Mucosa of descending colon (tissue), 3 donors: Measurements from ENCODE around the gene CCNA1. TPM values are rescaled to one million over a fixed set of nuclear protein-coding genes. Genes with fewer than 3 reads are reported as not detected.

Experiments
- ATAC-seq: fragments of 200-7000 bp; cut with Tn5 transposase; one replicate; pipeline ENCODE4 v1.9.1; 2020; ENCODE audit warnings: mild to moderate bottlenecking, moderate library complexity
- DNase-seq, 3 donors: peaks; one replicate each; pipeline ENCODE4 v3.0.0-alpha.2; 2020
- H3K36me3 ChIP-seq: fragments of 200-600 bp; one replicate; pipeline ENCODE4 v1.8.0; 2021; ENCODE audit warnings: low read depth, mild to moderate bottlenecking
- H3K4me1 ChIP-seq: fragments of 200-600 bp; one replicate; pipeline ENCODE4 v1.8.0; 2021; ENCODE audit warnings: low read depth, mild to moderate bottlenecking
- H3K4me3 ChIP-seq: fragments of 200-600 bp; one replicate; pipeline ENCODE4 v1.8.0; 2021; ENCODE audit warnings: mild to moderate bottlenecking
- H3K9me3 ChIP-seq: fragments of 200-600 bp; one replicate; pipeline ENCODE4 v1.8.0; 2021; ENCODE audit warnings: mild to moderate bottlenecking
- intact Hi-C, 2 donors: fragments of 100-400 bp; cut with DNase I in 1 of 2; cut with micrococcal nuclease in 1 of 2; formaldehyde crosslinking; loops; one replicate each; pipeline versions ENCODE4 v1.11.0 to v1.11.1; 2022; cut with DNase I, micrococcal nuclease
- total RNA-seq, 3 donors: library from RNA; stranded (reverse); fragmentation: NEBNext Ultra II Directional in 2 of 3; extraction: Animal tissue kit (Norgen Biotek cat#: 25700) in 2 of 3; gene quantifications; one replicate each; pipeline versions ENCODE4 v1.2.1 to v1.2.4, GENCODE V29; 2021 to 2023
- TF ChIP-seq, protein P1 (sequence below): fragments of 200-600 bp; IDR thresholded peaks from one replicate; pipeline ENCODE4 v1.8.0; 2022; ENCODE audit warnings: antibody characterized with exemption, mild to moderate bottlenecking
- donor health status: DM: no; HTN: no; CAD: no; lungs with moderate emphysema.
- donor health status: DM: no; HTN: no; CAD: no.
- donor health status: DM: no; HTN: yes; CAD: no.

Gene CCNA1
- total RNA-seq, 3 donors from 2014 or later, result 0.79 TPM; not detected in 2

DNA sequence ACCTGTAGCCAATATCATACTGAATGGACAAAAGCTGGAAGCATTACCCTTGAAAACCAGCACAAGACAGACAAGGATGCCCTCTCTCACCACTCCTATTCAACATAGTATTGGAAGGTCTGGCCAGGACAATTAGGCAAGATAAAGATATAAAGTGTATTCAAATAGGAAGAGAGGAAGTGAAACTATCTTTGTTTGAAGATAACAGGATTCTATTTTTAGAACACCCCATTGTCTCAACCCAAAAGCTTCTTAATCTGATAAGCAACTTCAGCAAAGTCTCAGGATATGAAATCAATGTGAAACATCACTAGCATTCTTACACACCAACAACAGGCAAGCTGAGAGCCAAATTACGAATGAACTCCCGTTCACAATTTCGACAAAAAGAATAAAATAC is 17.8 kb upstream of the CCNA1 start:
- DNase-seq (no peak), ATAC-seq (no peak)
- H3K9me3 ChIP-seq, result peaks cover 1% of the 10 kb centered on the region
- no peak overlapping the region for H3K4me3 ChIP-seq
- no peaks in the 10 kb centered on the region for H3K4me1 ChIP-seq
- no peaks in the 10 kb centered on the region for H3K36me3 ChIP-seq
- TF ChIP-seq, protein P1, sequence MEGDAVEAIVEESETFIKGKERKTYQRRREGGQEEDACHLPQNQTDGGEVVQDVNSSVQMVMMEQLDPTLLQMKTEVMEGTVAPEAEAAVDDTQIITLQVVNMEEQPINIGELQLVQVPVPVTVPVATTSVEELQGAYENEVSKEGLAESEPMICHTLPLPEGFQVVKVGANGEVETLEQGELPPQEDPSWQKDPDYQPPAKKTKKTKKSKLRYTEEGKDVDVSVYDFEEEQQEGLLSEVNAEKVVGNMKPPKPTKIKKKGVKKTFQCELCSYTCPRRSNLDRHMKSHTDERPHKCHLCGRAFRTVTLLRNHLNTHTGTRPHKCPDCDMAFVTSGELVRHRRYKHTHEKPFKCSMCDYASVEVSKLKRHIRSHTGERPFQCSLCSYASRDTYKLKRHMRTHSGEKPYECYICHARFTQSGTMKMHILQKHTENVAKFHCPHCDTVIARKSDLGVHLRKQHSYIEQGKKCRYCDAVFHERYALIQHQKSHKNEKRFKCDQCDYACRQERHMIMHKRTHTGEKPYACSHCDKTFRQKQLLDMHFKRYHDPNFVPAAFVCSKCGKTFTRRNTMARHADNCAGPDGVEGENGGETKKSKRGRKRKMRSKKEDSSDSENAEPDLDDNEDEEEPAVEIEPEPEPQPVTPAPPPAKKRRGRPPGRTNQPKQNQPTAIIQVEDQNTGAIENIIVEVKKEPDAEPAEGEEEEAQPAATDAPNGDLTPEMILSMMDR, result no peak
- intact Hi-C loops, result no loop called here

DNA sequence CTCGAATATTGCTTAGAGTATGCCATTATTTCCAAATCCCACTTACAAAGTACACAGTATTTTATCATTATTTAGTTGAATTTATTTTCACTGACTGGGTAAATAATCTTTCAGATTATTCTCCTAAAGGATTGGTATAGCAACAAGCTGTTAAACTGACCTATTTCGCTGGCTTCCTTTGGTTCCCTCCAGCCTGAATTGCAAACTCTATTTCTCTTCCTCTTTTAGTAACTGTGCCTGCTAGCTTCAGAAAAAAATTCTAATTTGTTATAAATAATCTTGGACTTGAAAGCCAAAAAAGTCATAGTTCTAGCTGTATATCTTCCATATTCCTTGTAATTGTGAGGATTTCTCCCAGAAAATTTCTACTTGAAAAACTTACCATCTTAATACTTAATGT is 15.0 kb upstream of the CCNA1 start:
- Histone ChIP-seq H3K4me1 (no peaks in the 10 kb centered on the region), H3K36me3 (no peaks in the 10 kb centered on the region), H3K4me3 (no peak overlapping the region), H3K9me3 (peaks cover 1% of the 10 kb centered on the region)
- TF ChIP-seq, protein P1, result no peak
- ATAC-seq, result no peak
- DNase-seq, result no peak
- intact Hi-C loops, result no loop called here

DNA sequence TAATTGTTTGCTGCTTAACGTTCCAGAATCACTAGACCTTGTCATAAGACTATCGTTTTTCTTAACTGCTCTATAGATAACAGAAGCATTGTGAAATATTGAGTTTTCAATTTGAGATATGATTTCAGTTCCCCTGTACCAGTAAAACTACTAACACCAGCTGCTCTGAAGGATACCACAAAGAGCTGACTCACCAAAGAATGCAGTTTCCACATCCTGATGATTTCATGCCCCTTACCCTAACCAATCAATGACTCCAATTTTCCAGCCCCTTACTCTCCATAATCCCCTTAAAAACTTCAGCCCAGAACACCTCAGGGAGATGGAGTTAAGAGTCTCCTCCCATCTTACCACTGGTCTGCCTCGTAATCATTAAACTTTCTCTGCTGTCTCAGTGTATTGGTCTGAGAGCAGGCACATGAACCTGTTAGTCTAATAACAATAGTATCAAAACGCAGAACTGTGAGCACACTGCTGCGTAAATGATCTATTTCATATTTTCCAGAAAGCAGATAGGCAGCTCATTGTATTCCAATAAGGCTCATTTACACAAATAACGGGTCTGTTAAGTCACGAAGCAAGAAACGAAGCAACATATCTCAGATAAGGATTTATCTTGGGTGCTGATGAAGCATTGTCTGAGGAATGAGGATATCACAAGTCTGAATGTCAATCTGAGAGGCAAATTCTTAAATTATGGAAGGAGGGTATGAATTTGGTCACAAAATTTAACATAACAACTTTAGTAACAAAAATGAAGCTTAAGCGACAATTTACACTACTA is 14.1 kb upstream of the CCNA1 start:
- DNase-seq, result no peak
- peaks cover 1% of the 10 kb centered on the region for H3K9me3 ChIP-seq
- H3K36me3 ChIP-seq, result no peaks in the 10 kb centered on the region
- no peak for ATAC-seq
- TF ChIP-seq, protein P1, result no peak
- H3K4me1 ChIP-seq, result no peaks in the 10 kb centered on the region
- intact Hi-C loops, result no loop called here
- H3K4me3 ChIP-seq, result no peak overlapping the region

DNA sequence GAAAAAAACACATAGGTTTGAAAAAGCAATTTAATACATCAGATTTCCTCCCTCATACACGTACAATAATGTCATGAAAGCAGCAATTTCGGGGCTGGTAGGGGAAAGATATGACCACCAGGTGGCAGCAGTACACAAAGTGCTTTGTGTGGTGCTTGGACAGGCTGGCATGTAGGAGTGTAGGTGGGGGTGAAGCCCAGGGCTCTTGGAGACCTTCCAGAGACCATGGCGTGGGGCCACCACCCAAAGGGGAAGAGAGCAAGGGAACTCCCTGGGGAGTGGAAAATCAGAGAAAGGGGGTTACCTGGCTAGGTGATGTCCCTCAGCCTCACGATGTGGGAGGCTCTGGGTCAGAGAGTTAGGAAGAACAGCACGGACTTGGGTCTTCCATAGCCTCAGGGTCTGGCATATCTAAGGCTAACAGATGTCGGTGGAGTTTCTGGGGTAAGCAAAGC is 11.8 kb upstream of the CCNA1 start:
- peak; percentile 35 to 83 (median 48) for DNase-seq
- H3K4me1 ChIP-seq, result no peaks in the 10 kb centered on the region
- TF ChIP-seq, protein P1, result peak; percentile 50
- peak; percentile 80 for ATAC-seq
- no peaks in the 10 kb centered on the region for H3K36me3 ChIP-seq
- intact Hi-C loops, result loop anchor here (10.0 kb wide), 1 partner anchor 314 kb away; no protein-coding TSS in a partner anchor
- H3K4me3 ChIP-seq, result no peak overlapping the region
- H3K9me3 ChIP-seq, result peaks cover 2% of the 10 kb centered on the region

DNA sequence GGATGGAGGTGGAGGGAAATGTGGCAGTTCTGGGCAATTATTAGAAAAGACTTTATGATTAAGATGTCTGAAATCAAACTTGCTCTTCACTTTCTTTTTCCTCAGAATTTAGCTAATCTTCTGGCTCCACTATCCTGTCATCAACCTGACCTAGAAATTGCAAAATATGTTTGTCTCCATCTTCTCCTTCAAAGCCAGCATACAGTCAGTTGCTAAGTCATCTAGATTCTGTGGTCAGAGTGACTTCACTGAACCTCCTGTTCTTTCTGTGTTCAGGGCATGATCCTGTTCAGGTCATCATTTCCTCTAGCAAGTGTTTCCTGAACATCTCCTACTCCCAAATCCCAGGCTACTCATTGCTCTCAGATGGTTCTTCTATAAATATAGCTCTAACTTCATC is 10.8 kb upstream of the CCNA1 start:
- ATAC-seq (no peak), DNase-seq (no peak)
- TF ChIP-seq, protein P1, result no peak
- Histone ChIP-seq H3K9me3 (peaks cover 3% of the 10 kb centered on the region), H3K4me3 (no peak overlapping the region), H3K36me3 (no peaks in the 10 kb centered on the region), H3K4me1 (no peaks in the 10 kb centered on the region)
- intact Hi-C loops, result loop anchor here (10.0 kb wide), 1 partner anchor 313 kb away; no protein-coding TSS in a partner anchor
